HS-27A (cell line): ENCODE results near the gene NRIP1.
"Not testable (repeated sequence)": the region's sequence is repeated elsewhere in the genome, so short reads cannot be mapped to it uniquely, and the experiment has no call there.

Experiments
- DNase-seq: peaks from one replicate; pipeline ENCODE4 v3.0.0-alpha.2; 2012; ENCODE audit warnings: low read depth, missing footprints

NRIP1 gene

GRCh38 chr21:14975136-14975919 lies 89.5 kb downstream of the NRIP1 start:
- no peak for DNase-seq

GRCh38 chr21:14972678-14973077 lies 92.1 kb downstream of the NRIP1 start:
- DNase-seq, result no peak

- DNase-seq, result no peak
Measured at GRCh38 chr21:14968821-14969220, 96.0 kb downstream of the NRIP1 start.

GRCh38 chr21:14968029-14968428 lies 96.8 kb downstream of the NRIP1 start:
- no peak for DNase-seq

- DNase-seq, result no peak
Measured at GRCh38 chr21:14964621-14965020, 100.2 kb downstream of the NRIP1 start.

- no peak for DNase-seq
Measured at GRCh38 chr21:14962217-14962616, 102.6 kb downstream of the NRIP1 start.

- DNase-seq, result no peak
Measured at GRCh38 chr21:14961502-14961901, 103.3 kb downstream of the NRIP1 start.

GRCh38 chr21:14959343-14959742 lies 105.5 kb downstream of the NRIP1 start:
- DNase-seq, result no peak

GRCh38 chr21:14957836-14958235 lies 107.0 kb downstream of the NRIP1 start:
- no peak for DNase-seq

- peak; percentile 15 for DNase-seq
Measured at GRCh38 chr21:14956807-14957206, 108.0 kb downstream of the NRIP1 start.

GRCh38 chr21:14955936-14956520 lies 108.8 kb downstream of the NRIP1 start:
- DNase-seq, result no peak

GRCh38 chr21:14952916-14953315 lies 111.9 kb downstream of the NRIP1 start:
- no peak for DNase-seq

- no peak for DNase-seq
Measured at GRCh38 chr21:14949603-14950002, 115.2 kb downstream of the NRIP1 start.

- no peak for DNase-seq
Measured at GRCh38 chr21:14947613-14948160, 117.1 kb downstream of the NRIP1 start.

GRCh38 chr21:14945176-14945575 lies 119.6 kb downstream of the NRIP1 start:
- DNase-seq, result no peak

GRCh38 chr21:14943616-14944015 lies 121.2 kb downstream of the NRIP1 start:
- DNase-seq, result no peak

GRCh38 chr21:14942801-14943490 lies 121.9 kb downstream of the NRIP1 start:
- DNase-seq, result no peak

- not testable (repeated sequence) for DNase-seq
Measured at GRCh38 chr21:14927324-14927723, 137.5 kb downstream of the NRIP1 start.

GRCh38 chr21:14926186-14926585 lies 138.6 kb downstream of the NRIP1 start:
- no peak for DNase-seq

- DNase-seq, result no peak
Measured at GRCh38 chr21:14923468-14923867, 141.3 kb downstream of the NRIP1 start.

- DNase-seq, result no peak
Measured at GRCh38 chr21:14922980-14923379, 141.8 kb downstream of the NRIP1 start.

- no peak for DNase-seq
Measured at GRCh38 chr21:14918527-14918926, 146.3 kb downstream of the NRIP1 start.

- DNase-seq, result no peak
Measured at GRCh38 chr21:14917762-14918161, 147.0 kb downstream of the NRIP1 start.
